ENCODE results near the gene BAIAP2L1.

The BAIAP2L1 gene

GRCh38 chr7:98309566-98309965 is 91.3 kb downstream of the BAIAP2L1 start:
- 89 to 95% methylated on average over 8 of the region's 8 CpGs for WGBS, 2 experiments
- Histone ChIP-seq H3K27me3 (ENCODE audit: control insufficient read depth, insufficient read depth, low read length, poor library complexity, severe bottlenecking) (no peaks in the 10 kb centered on the region), H3K4me3 (ENCODE audit: insufficient read depth, low read depth, low read length) (no peak overlapping the region), H3K9me3 (ENCODE audit: control insufficient read depth, low read length) (no peaks in the 10 kb centered on the region), H3K36me3 (ENCODE audit: control insufficient read depth, insufficient read depth, low read length) (peaks cover 6% of the 10 kb centered on the region), H3K4me1 (ENCODE audit: control insufficient read depth, insufficient read depth, low read length) (no peaks in the 10 kb centered on the region), H3K27ac (ENCODE audit: insufficient read depth, low read depth, low read length, poor library complexity, severe bottlenecking) (no peak overlapping the region)

- Histone ChIP-seq H3K4me1 (ENCODE audit: control insufficient read depth, insufficient read depth, low read length) (peaks cover 11% of the 10 kb centered on the region), H3K9me3 (ENCODE audit: control insufficient read depth, low read length) (no peaks in the 10 kb centered on the region), H3K27ac (ENCODE audit: insufficient read depth, low read depth, low read length, poor library complexity, severe bottlenecking) (no peak overlapping the region), H3K27me3 (ENCODE audit: control insufficient read depth, insufficient read depth, low read length, poor library complexity, severe bottlenecking) (no peaks in the 10 kb centered on the region), H3K4me3 (ENCODE audit: insufficient read depth, low read depth, low read length) (no peak overlapping the region), H3K36me3 (ENCODE audit: control insufficient read depth, insufficient read depth, low read length) (peaks cover 6% of the 10 kb centered on the region)
- WGBS, 2 experiments, result 95 to 96% methylated on average over 14 of the region's 14 CpGs
Measured at GRCh38 chr7:98307971-98308466, 92.9 kb downstream of the BAIAP2L1 start.

GRCh38 chr7:98305951-98306535 is 94.8 kb downstream of the BAIAP2L1 start:
- H3K27ac ChIP-seq (ENCODE audit: insufficient read depth, low read depth, low read length, poor library complexity, severe bottlenecking), result no peak overlapping the region
- peaks cover 6% of the 10 kb centered on the region for H3K36me3 ChIP-seq (ENCODE audit: control insufficient read depth, insufficient read depth, low read length)
- WGBS, 2 experiments, result 94 to 95% methylated on average over 22 of the region's 22 CpGs
- H3K9me3 ChIP-seq (ENCODE audit: control insufficient read depth, low read length), result no peaks in the 10 kb centered on the region
- no peak overlapping the region for H3K4me3 ChIP-seq (ENCODE audit: insufficient read depth, low read depth, low read length)
- H3K4me1 ChIP-seq (ENCODE audit: control insufficient read depth, insufficient read depth, low read length), result peaks cover 11% of the 10 kb centered on the region
- H3K27me3 ChIP-seq (ENCODE audit: control insufficient read depth, insufficient read depth, low read length, poor library complexity, severe bottlenecking), result no peaks in the 10 kb centered on the region

GRCh38 chr7:98303906-98304305 is 97.0 kb downstream of the BAIAP2L1 start:
- peaks cover 19% of the 10 kb centered on the region for H3K4me1 ChIP-seq (ENCODE audit: control insufficient read depth, insufficient read depth, low read length)
- H3K9me3 ChIP-seq (ENCODE audit: control insufficient read depth, low read length), result no peaks in the 10 kb centered on the region
- H3K4me3 ChIP-seq (ENCODE audit: insufficient read depth, low read depth, low read length), result no peak overlapping the region
- no peak overlapping the region for H3K27ac ChIP-seq (ENCODE audit: insufficient read depth, low read depth, low read length, poor library complexity, severe bottlenecking)
- H3K36me3 ChIP-seq (ENCODE audit: control insufficient read depth, insufficient read depth, low read length), result peaks cover 6% of the 10 kb centered on the region
- WGBS, 2 experiments, result 23 to 36% methylated on average over 15 of the region's 15 CpGs
- H3K27me3 ChIP-seq (ENCODE audit: control insufficient read depth, insufficient read depth, low read length, poor library complexity, severe bottlenecking), result no peaks in the 10 kb centered on the region

- Histone ChIP-seq H3K4me1 (ENCODE audit: control insufficient read depth, insufficient read depth, low read length) (peaks cover 19% of the 10 kb centered on the region), H3K27me3 (ENCODE audit: control insufficient read depth, insufficient read depth, low read length, poor library complexity, severe bottlenecking) (no peaks in the 10 kb centered on the region), H3K27ac (ENCODE audit: insufficient read depth, low read depth, low read length, poor library complexity, severe bottlenecking) (no peak overlapping the region), H3K9me3 (ENCODE audit: control insufficient read depth, low read length) (no peaks in the 10 kb centered on the region), H3K4me3 (ENCODE audit: insufficient read depth, low read depth, low read length) (no peak overlapping the region), H3K36me3 (ENCODE audit: control insufficient read depth, insufficient read depth, low read length) (peaks cover 6% of the 10 kb centered on the region)
- WGBS, 2 experiments, result 89 to 91% methylated on average over 19 of the region's 19 CpGs
Measured at GRCh38 chr7:98303176-98303865, 97.6 kb downstream of the BAIAP2L1 start.

GRCh38 chr7:98301693-98302470 is 99.0 kb downstream of the BAIAP2L1 start:
- Histone ChIP-seq H3K9me3 (ENCODE audit: control insufficient read depth, low read length) (no peaks in the 10 kb centered on the region), H3K4me3 (ENCODE audit: insufficient read depth, low read depth, low read length) (no peak overlapping the region)
- WGBS, 2 experiments, result 91 to 92% methylated on average over 22 of the region's 22 CpGs

GRCh38 chr7:98300595-98301372 is 100.1 kb downstream of the BAIAP2L1 start:
- 87% methylated on average over 26 of the region's 26 CpGs for WGBS, 2 experiments
- Histone ChIP-seq H3K4me1 (ENCODE audit: control insufficient read depth, insufficient read depth, low read length) (peaks cover 19% of the 10 kb centered on the region), H3K9me3 (ENCODE audit: control insufficient read depth, low read length) (no peaks in the 10 kb centered on the region), H3K4me3 (ENCODE audit: insufficient read depth, low read depth, low read length) (no peak overlapping the region), H3K36me3 (ENCODE audit: control insufficient read depth, insufficient read depth, low read length) (no peaks in the 10 kb centered on the region), H3K27ac (ENCODE audit: insufficient read depth, low read depth, low read length, poor library complexity, severe bottlenecking) (no peak overlapping the region), H3K27me3 (ENCODE audit: control insufficient read depth, insufficient read depth, low read length, poor library complexity, severe bottlenecking) (no peaks in the 10 kb centered on the region)

More at GRCh38 chr7:98301693-98302470, 99.0 kb downstream of the BAIAP2L1 start:
- Histone ChIP-seq H3K27ac (ENCODE audit: insufficient read depth, low read depth, low read length, poor library complexity, severe bottlenecking) (no peak overlapping the region), H3K36me3 (ENCODE audit: control insufficient read depth, insufficient read depth, low read length) (no peaks in the 10 kb centered on the region), H3K4me1 (ENCODE audit: control insufficient read depth, insufficient read depth, low read length) (peaks cover 19% of the 10 kb centered on the region), H3K27me3 (ENCODE audit: control insufficient read depth, insufficient read depth, low read length, poor library complexity, severe bottlenecking) (no peaks in the 10 kb centered on the region)

- 92% methylated on average over 21 of the region's 21 CpGs for WGBS, 2 experiments
- Histone ChIP-seq H3K27me3 (ENCODE audit: control insufficient read depth, insufficient read depth, low read length, poor library complexity, severe bottlenecking) (no peaks in the 10 kb centered on the region), H3K4me1 (ENCODE audit: control insufficient read depth, insufficient read depth, low read length) (peaks cover 14% of the 10 kb centered on the region), H3K9me3 (ENCODE audit: control insufficient read depth, low read length) (no peaks in the 10 kb centered on the region), H3K4me3 (ENCODE audit: insufficient read depth, low read depth, low read length) (no peak overlapping the region), H3K36me3 (ENCODE audit: control insufficient read depth, insufficient read depth, low read length) (peaks cover 6% of the 10 kb centered on the region), H3K27ac (ENCODE audit: insufficient read depth, low read depth, low read length, poor library complexity, severe bottlenecking) (no peak overlapping the region)
Measured at GRCh38 chr7:98297626-98298286, 103.1 kb downstream of the BAIAP2L1 start.

- 85 to 87% methylated on average over 12 of the region's 12 CpGs for WGBS, 2 experiments
- Histone ChIP-seq H3K36me3 (ENCODE audit: control insufficient read depth, insufficient read depth, low read length) (peaks cover 15% of the 10 kb centered on the region), H3K4me3 (ENCODE audit: insufficient read depth, low read depth, low read length) (no peak overlapping the region), H3K4me1 (ENCODE audit: control insufficient read depth, insufficient read depth, low read length) (peaks cover 14% of the 10 kb centered on the region), H3K27ac (ENCODE audit: insufficient read depth, low read depth, low read length, poor library complexity, severe bottlenecking) (no peak overlapping the region), H3K9me3 (ENCODE audit: control insufficient read depth, low read length) (no peaks in the 10 kb centered on the region), H3K27me3 (ENCODE audit: control insufficient read depth, insufficient read depth, low read length, poor library complexity, severe bottlenecking) (no peaks in the 10 kb centered on the region)
Measured at GRCh38 chr7:98296833-98297232, 104.1 kb downstream of the BAIAP2L1 start.
